NCI-H510A treated with DMSO at 0.1 percent for 48 hours (cell line): ENCODE data around the gene TM9SF4.

ENCODE experiments used
- DNase-seq: peaks from one replicate; lab custom pipeline; 2025; lab: John Stamatoyannopoulos, UW

The TM9SF4 gene

GRCh38 chr20:32207626-32208498 lies 98.3 kb downstream of the TM9SF4 start, which contains the start of the genes PLAGL2 and POFUT1:
Gene PLAGL2 (minus strand): TSS chr20:32207743. CDS start chr20:32202178, 5,565 bp downstream.
Gene POFUT1 (plus strand): TSS chr20:32207880. CDS start chr20:32207942, 62 bp downstream.
- peak; percentile 78 for DNase-seq

- DNase-seq: no peak
Measured at GRCh38 chr20:32208499-32209154, 99.1 kb downstream of the TM9SF4 start.

DNA sequence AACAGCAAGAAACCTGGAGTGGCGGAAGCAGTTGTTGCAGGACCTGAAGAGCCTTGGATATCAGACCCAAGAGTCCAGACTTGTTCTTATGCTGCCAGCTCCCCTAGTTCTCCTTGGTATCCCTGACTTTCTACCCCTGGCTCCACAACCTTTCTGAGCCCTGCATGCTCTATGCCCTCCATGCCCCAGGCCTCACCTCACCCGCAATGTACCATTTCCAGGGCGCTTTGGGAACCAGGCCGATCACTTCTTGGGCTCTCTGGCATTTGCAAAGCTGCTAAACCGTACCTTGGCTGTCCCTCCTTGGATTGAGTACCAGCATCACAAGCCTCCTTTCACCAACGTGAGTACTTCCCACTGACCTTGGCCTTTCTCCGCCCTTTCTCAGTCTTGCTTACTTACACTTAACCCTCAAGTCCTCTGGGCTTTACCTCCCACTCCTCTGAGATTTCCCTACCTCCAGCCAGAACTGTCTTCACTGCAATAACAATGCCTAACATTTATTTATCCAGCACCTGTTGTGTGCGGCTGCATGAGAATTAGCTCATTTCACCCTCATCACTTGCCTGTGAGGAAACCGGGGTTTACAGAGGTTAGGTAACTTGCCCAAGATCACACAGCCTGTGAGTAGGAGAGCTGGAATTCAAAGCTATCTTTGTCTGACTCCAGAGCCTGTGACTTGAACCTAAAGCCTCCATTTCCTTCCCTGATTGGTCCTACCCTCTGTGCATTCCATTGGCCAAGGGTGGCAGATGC lies 100.5 kb downstream of the TM9SF4 start:
- DNase-seq: no peak

- DNase-seq: no peak
Measured at GRCh38 chr20:32213870-32214269, 104.4 kb downstream of the TM9SF4 start.

DNA sequence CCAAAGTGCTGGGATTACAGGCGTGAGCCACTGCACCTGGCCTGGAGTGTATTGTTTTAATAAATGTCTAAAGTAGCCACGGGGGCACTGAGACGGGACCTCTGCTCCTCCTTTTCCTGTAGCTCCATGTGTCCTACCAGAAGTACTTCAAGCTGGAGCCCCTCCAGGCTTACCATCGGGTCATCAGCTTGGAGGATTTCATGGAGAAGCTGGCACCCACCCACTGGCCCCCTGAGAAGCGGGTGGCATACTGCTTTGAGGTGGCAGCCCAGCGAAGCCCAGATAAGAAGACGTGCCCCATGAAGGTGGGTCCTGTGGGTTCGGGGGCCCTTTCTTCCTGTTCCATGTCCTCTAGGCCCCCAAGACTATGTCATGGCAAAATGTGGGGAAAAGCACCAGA lies 105.6 kb downstream of the TM9SF4 start:
- DNase-seq: no peak

DNA sequence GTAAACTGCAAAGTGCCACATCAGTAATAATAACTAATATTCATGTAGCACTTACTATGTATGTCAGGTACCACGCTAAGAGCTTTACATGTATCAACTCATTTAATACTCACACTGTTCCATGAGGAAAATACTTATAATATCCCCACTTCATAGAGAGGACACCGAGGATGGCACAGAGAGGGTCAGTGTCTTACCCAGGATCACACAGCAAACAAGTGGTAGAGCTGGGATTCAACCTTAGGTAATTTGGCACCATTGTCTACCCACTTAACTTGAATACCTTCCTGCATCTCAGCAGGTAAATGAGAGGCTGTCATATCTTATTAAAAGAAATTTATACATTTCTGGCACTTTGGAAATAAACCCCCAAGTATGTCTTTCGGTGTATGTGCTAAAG lies 106.2 kb downstream of the TM9SF4 start:
- DNase-seq: no peak

GRCh38 chr20:32216179-32217142 lies 106.9 kb downstream of the TM9SF4 start:
- no peak for DNase-seq
